Vagina (tissue), 2 donors: Measurements from ENCODE around the gene RAB11FIP4. TPM values are rescaled to one million over a fixed set of nuclear protein-coding genes. Genes with fewer than 3 reads are reported as not detected.

Experiments used
- DNase-seq, 2 donors: peaks; one replicate each; pipeline ENCODE4 v3.0.0-alpha.2; 2017; ENCODE audit errors: extremely low spot score in 2 of 2
- H3K27ac ChIP-seq: fragments of 200-600 bp; sonication (generic); one replicate; pipeline ENCODE4 v1.5.1; 2019
- H3K27me3 ChIP-seq: fragments of 200-600 bp; sonication (generic); one replicate; pipeline ENCODE4 v1.5.1; 2019
- H3K36me3 ChIP-seq, 2 donors: fragments of 200-600 bp; sonication (generic); one replicate each; pipeline ENCODE4 v1.5.1; 2017 to 2019
- H3K4me1 ChIP-seq: fragments of 200-600 bp; sonication (generic); one replicate; pipeline ENCODE4 v1.5.1; 2019
- H3K4me3 ChIP-seq, 2 donors: fragments of 200-600 bp; sonication (generic); 1 replicate in 1 of 2; 2 replicates in 1 of 2; pipeline ENCODE4 v1.5.1; 2016 to 2019
- H3K9me3 ChIP-seq: fragments of 200-600 bp; sonication (generic); one replicate; pipeline ENCODE4 v1.5.1; 2019
- CTCF ChIP-seq, 3 experiments: fragments of 450-650 bp in 2 of 3; fragments of 200-600 bp in 1 of 3; sonication (generic) in 1 of 3; IDR thresholded peaks; one replicate each; pipeline ENCODE4 v1.5.1; 2017 to 2019; ENCODE audit warnings: antibody characterized with exemption in 3 of 3, mild to moderate bottlenecking in 2 of 3, moderate library complexity in 2 of 3
- POLR2A ChIP-seq, 2 donors: fragments of 450-650 bp; IDR thresholded peaks; one replicate each; pipeline ENCODE4 v1.6.1; 2017; ENCODE audit warnings: antibody characterized with exemption in 2 of 2, mild to moderate bottlenecking in 2 of 2, moderate library complexity in 2 of 2
- POLR2AphosphoS5 ChIP-seq, 2 donors: sonication (generic); formaldehyde crosslinking; IDR thresholded peaks; one replicate each; pipeline ENCODE4 v1.9.0; 2017; ENCODE audit warnings: antibody characterized with exemption in 2 of 2, mild to moderate bottlenecking in 2 of 2, low read depth in 1 of 2; ENCODE audit not compliant: insufficient read depth in 1 of 2
- intact Hi-C: fragments of 100-400 bp; cut with DNase I; formaldehyde crosslinking; loops from one replicate; pipeline ENCODE4 v1.15.1; 2023
- total RNA-seq: library from RNA; depleted of rRNA; stranded (reverse); fragments of >200 nt; gene quantifications from one replicate; pipeline ENCODE4 v1.2.3, GENCODE V29; 2016

Gene RAB11FIP4
- total RNA-seq, 1 donor from 2014 or later, result 11.0 TPM

- Histone ChIP-seq H3K27ac (no peak overlapping the region), H3K27me3 (no peaks in the 10 kb centered on the region), H3K4me3 (no peak overlapping the region), H3K9me3 (no peaks in the 10 kb centered on the region), H3K4me1 (peaks cover 25% of the 10 kb centered on the region), H3K36me3 (no peaks in the 10 kb centered on the region)
- intact Hi-C loops, result no loop called here
- TF ChIP-seq POLR2AphosphoS5 (IDR thresholded peaks at IDR 0.05; ENCODE audit: insufficient read depth in 1 of 2, low read depth in 1 of 2) (no peak), POLR2A (IDR thresholded peaks at IDR 0.05) (no peak), CTCF (IDR thresholded peaks at IDR 0.05) (no peak)
- no peak for DNase-seq
Observed at GRCh38 chr17:31484821-31485220, 93.3 kb downstream of the RAB11FIP4 start.

- no peak overlapping the region for H3K4me3 ChIP-seq
Observed at GRCh38 chr17:31486351-31487062, 95.0 kb downstream of the RAB11FIP4 start.

GRCh38 chr17:31487063-31487647 is 95.7 kb downstream of the RAB11FIP4 start:
- no peaks in the 10 kb centered on the region for H3K27me3 ChIP-seq
- peak overlapping the region; percentile 58 to 79 for H3K4me3 ChIP-seq
- TF ChIP-seq POLR2A (IDR thresholded peaks at IDR 0.05), result no peak
- TF ChIP-seq POLR2AphosphoS5 (IDR thresholded peaks at IDR 0.05; ENCODE audit: insufficient read depth in 1 of 2, low read depth in 1 of 2), result no peak
- TF ChIP-seq CTCF (IDR thresholded peaks at IDR 0.05), result no peak
- peaks cover 45% of the 10 kb centered on the region for H3K4me1 ChIP-seq
- no peaks in the 10 kb centered on the region for H3K36me3 ChIP-seq
- no peak for DNase-seq
- intact Hi-C loops, result no loop called here
- H3K9me3 ChIP-seq, result no peaks in the 10 kb centered on the region
- H3K27ac ChIP-seq, result no peak overlapping the region

More at GRCh38 chr17:31486351-31487062, 95.0 kb downstream of the RAB11FIP4 start:
- H3K27ac ChIP-seq, result no peak overlapping the region
- peaks cover 40% of the 10 kb centered on the region for H3K4me1 ChIP-seq
- intact Hi-C loops, result no loop called here
- no peak for DNase-seq
- no peaks in the 10 kb centered on the region for H3K36me3 ChIP-seq
- no peaks in the 10 kb centered on the region for H3K27me3 ChIP-seq
- TF ChIP-seq CTCF (IDR thresholded peaks at IDR 0.05), result no peak
- no peak for TF ChIP-seq POLR2AphosphoS5 (IDR thresholded peaks at IDR 0.05; ENCODE audit: insufficient read depth in 1 of 2, low read depth in 1 of 2)
- TF ChIP-seq POLR2A (IDR thresholded peaks at IDR 0.05), result no peak
- H3K9me3 ChIP-seq, result no peaks in the 10 kb centered on the region

- TF ChIP-seq CTCF (IDR thresholded peaks at IDR 0.05) (no peak), POLR2A (IDR thresholded peaks at IDR 0.05) (peak in 1 of 2 donors; percentile 53), POLR2AphosphoS5 (IDR thresholded peaks at IDR 0.05; ENCODE audit: insufficient read depth in 1 of 2, low read depth in 1 of 2) (peak in 1 of 2 donors; percentile 68)
- no peaks in the 10 kb centered on the region for H3K27me3 ChIP-seq
- no peaks in the 10 kb centered on the region for H3K36me3 ChIP-seq
- DNase-seq, result no peak
- peak overlapping the region; percentile 78 for H3K27ac ChIP-seq
- peaks cover 51% of the 10 kb centered on the region for H3K4me1 ChIP-seq
- peak overlapping the region; percentile 58 to 79 for H3K4me3 ChIP-seq
- intact Hi-C loops, result no loop called here
- no peaks in the 10 kb centered on the region for H3K9me3 ChIP-seq
Observed at GRCh38 chr17:31487648-31488263, 96.3 kb downstream of the RAB11FIP4 start.
